Stimulated activated CD8-positive, alpha-beta memory T cell treated with anti-CD3 and anti-CD28 coated beads, Interleukin-4, amount 100 ng/mL, for 24 hours (primary cell): ENCODE measurements around the gene EBPL.
"Not testable (repeated sequence)": the region's sequence is repeated elsewhere in the genome, so short reads cannot be mapped to it uniquely, and the experiment has no call there.

Experiments used
- DNase-seq: peaks from one replicate; pipeline ENCODE4 v3.0.0-alpha.2; 2020; ENCODE audit warnings: low read depth

Gene EBPL

DNA sequence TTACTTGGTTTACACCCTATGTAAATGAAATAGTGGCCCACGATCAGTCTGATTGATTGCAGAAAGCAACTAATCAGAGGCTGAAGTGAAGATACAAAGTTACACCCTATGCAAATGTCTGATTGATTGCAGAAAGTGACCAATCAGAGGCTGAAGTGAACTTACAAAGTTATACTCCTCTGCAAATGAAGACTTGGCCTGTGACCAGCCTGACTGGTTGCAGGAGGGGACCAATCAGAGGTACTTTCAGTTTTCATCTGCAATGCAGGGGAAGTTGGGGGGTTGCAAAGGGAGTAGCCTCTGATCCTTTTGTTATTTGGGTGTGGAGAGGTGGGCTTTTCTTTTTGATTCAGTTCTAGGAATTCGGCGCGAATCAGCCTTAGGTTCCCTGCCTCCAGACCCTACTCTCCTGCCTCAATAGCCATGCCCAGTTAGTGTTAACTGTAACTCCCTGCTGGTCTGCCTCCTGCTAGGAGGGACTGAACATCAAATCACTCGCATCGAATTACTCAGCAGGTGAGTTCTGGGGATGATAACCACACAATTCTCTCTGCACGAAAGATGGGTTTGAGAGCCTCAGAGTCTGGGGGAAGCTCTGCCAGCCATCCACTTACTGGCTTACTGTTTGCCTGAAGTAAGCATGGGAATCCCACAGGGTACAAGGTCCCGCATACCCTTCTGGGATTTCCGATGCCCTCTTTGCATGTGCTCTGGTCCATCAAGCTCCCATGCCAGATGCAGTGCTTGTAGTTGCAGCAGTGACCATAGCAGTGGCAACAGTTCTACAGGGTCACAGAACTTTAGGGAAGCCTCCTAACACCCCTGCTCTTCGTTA is 55.5 kb downstream of the EBPL start:
- DNase-seq: no peak

DNA sequence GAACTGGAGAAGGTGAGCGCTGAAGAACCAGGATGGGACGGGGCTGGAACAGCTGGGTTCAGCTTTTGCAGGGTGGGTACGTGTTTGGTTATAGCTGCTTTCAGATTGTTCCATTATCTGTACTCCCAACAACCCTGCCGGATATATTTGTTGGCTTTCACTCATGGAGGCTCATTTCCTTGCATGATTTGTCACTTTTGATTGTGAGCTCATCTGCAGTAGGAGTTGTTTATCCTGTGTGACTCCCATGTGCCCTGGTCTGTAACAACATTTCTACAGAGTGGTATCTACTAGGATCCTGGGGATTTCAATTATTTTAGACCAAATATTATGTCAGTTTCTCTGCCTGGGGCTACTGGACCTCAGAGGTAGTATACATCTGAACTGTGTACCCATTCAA is 57.6 kb downstream of the EBPL start:
- DNase-seq: no peak

- DNase-seq: no peak
Observed at GRCh38 chr13:49632156-49632555, 59.1 kb downstream of the EBPL start.

GRCh38 chr13:49630580-49630979 is 60.7 kb downstream of the EBPL start:
- DNase-seq: no peak

GRCh38 chr13:49629947-49630346 is 61.3 kb downstream of the EBPL start:
- DNase-seq: no peak

DNA sequence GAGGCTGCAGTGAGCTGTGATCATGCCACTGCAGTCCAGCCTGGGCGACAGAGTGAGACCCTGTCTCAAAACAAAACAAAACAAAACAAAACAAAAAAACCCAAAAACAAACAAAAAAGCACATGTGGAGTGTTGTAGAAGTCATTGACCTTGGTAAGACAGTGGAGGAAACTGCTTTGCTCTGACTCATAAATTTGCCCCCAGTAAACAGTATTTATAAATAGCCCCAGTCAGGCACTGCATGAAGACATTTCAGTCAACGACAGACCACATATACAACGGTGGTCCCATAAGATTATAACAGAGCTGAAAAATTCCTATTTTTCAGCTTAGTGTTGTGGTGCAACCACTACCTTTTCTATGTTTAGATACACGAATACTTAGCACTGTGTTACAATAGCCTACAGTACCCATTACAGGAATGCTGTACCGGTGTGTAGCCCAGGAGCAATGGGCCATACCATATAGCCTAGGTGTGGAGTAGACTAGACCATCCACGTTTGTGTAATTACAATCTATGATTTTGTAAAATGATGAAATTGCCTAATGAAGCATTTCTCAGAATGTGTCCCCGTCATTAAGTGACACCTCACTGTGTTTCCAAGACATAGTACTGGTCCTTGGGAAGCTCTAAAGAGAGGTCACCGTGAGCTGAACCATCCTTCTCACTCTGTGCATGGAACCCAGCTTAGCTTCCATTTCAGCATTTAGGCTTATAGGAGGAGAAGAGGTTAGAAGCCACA is 61.9 kb downstream of the EBPL start:
- DNase-seq: no peak

DNA sequence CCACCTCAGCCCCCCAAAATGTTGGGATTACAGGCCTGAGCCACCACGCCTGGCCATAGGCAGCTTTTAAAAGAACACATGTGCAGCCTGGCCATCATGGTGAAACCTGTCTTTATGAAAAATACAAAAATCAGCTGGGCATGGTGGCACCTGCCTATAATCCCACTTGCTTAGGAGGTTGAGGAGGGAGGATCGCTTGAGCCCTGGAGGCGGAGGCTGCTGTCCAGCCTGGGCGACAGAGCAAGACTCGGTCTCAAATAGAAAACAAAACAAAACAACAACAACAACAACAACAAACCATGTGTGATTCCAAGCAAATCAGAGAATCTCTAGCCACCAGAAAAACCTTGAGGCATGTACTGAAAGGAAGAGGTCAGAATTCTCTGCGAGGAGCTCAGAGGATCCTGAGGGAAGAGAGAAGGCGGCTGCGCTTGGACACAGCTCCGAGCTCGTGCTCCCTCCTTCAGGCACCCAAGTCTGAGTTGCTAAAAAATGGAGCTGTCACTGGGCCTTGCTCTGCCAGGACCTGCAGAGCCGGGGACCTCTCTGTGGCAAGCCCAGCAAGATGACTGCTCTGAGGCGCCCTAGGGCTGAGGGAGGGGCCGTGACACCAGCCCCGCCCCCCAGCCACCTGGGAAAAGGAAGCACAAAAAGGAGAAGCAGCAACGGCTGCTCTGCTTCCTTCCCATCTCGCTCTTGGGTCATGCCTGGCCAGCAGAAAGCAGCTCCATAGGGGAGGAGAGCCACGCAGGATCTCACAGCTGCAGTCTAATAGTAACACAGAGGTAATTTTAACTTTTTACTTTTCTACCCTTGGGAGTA is 63.2 kb downstream of the EBPL start, which contains the start of gene ARL11:
Gene ARL11, plus strand, starts transcription at position 677 of the 822 bp plus-strand sequence. CDS start 1,941 bp downstream, outside the sequence.
- DNase-seq: peak; percentile 53

- DNase-seq: no peak
Observed at GRCh38 chr13:49625392-49626079, 65.8 kb downstream of the EBPL start.

DNA sequence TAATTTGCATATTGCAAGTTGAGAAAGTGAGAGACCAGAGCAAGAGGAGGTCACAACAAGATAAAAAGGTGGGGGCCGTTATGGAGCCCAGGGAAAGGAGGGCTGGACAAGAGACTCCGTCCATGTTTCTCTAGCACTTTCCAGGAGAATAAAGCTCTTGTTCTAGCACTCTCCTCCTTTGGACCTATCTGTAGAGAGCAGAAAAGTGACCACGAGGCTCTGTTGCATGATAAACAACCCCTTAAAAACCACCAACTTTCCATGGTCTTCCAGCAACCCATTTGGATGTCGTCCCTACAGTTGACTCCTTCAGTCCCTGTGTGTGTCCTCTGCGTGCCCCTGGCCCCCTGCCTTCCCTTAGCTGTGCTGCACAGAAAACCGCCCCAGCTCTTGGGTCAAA is 67.1 kb downstream of the EBPL start:
- no peak for DNase-seq

GRCh38 chr13:49622174-49622946 is 68.9 kb downstream of the EBPL start:
- no peak for DNase-seq

- DNase-seq: no peak
Observed at GRCh38 chr13:49620170-49620621, 71.1 kb downstream of the EBPL start.

DNA sequence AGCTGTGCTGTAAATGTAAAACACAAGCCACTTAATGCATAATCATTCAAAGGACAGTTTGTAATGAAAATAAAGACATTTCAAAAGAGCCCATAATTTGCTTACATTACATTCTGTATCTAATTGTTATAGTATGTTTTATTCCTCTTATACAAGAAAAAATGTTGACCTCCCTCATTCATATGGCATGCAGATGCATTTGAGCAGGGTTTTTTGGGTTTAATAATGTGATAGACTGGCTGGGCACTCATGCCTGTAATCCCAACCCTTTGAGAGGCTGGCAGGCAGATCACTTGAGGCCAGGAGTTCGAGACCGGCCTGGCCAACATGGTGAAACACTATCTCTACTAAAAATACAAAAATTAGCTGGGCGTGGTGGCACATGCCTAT is 74.6 kb downstream of the EBPL start:
- no peak for DNase-seq

GRCh38 chr13:49615836-49616675 is 75.2 kb downstream of the EBPL start:
- DNase-seq: no peak

DNA sequence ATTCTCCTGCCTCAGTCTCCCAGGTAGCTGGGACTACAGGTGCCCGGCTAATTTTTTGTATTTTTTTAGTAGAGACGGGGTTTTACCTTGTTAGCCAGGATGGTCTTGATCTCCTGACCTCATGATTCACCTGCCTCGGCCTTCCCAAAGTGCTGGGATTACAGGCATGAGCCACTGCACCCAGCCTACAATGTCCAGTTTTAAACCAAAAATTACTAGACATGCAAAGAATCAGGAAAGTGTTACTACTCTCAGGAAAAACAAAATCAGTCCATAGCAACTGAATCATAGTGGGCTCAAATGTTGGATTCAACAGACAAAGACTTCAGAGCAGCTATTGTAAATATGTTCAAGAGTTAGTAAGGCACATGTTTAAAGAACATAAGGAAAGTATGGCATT is 79.2 kb downstream of the EBPL start:
- not testable (repeated sequence) for DNase-seq
